GM19438 (cell line): Measurements from ENCODE around the gene SIGLEC1.

Source experiments
- ATAC-seq: cut with Tn5 transposase; IDR thresholded peaks from one replicate; pipeline ENCODE4 v1.9.1; 2021; ENCODE audit warnings: low read depth; ENCODE audit not compliant: unreplicated experiment

Gene SIGLEC1

GRCh38 chr20:3663031-3663701 lies 49.2 kb downstream of the SIGLEC1 start, which contains the start of gene GFRA4:
GFRA4 (minus strand) TSS chr20:3663399; CDS start chr20:3663399, 0 bp downstream.
- ATAC-seq = no peak
